ENCODE results near the gene ARHGAP22.

DNA sequence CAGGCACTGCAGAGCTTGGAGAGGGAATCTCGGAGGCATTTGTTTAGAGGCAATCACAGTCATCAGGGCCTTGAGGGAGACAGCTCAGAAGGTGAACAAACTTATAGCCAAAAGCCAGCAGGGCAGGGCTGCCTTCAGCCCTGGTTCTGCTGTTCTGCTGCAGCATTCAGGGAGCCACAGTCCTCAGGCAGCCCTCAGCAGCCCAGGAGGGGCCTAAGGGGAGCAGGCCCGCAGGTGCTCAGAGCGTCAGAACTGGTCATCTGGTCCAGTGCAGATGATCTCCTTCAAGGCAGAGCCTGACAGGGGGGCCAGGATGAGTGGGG, 84.7 kb downstream of the ARHGAP22 start:
- TF ChIP-seq POLR2AphosphoS5 (IDR thresholded peaks at IDR 0.05) (no peak), CTCF (IDR thresholded peaks at IDR 0.05; ENCODE audit: poor library complexity, severe bottlenecking) (no peak), EZH2 (IDR thresholded peaks at IDR 0.05; ENCODE audit: borderline replicate concordance, insufficient read depth, low read length, poor library complexity, severe bottlenecking) (no peak), RAD21 (conservative IDR thresholded peaks at IDR 0.05) (no peak), TAF1 (IDR thresholded peaks at IDR 0.05; ENCODE audit: low read depth) (no peak), EP300 (conservative IDR thresholded peaks at IDR 0.05; ENCODE audit: poor library complexity, severe bottlenecking) (no peak)
- TF ChIP-seq, protein P1, sequence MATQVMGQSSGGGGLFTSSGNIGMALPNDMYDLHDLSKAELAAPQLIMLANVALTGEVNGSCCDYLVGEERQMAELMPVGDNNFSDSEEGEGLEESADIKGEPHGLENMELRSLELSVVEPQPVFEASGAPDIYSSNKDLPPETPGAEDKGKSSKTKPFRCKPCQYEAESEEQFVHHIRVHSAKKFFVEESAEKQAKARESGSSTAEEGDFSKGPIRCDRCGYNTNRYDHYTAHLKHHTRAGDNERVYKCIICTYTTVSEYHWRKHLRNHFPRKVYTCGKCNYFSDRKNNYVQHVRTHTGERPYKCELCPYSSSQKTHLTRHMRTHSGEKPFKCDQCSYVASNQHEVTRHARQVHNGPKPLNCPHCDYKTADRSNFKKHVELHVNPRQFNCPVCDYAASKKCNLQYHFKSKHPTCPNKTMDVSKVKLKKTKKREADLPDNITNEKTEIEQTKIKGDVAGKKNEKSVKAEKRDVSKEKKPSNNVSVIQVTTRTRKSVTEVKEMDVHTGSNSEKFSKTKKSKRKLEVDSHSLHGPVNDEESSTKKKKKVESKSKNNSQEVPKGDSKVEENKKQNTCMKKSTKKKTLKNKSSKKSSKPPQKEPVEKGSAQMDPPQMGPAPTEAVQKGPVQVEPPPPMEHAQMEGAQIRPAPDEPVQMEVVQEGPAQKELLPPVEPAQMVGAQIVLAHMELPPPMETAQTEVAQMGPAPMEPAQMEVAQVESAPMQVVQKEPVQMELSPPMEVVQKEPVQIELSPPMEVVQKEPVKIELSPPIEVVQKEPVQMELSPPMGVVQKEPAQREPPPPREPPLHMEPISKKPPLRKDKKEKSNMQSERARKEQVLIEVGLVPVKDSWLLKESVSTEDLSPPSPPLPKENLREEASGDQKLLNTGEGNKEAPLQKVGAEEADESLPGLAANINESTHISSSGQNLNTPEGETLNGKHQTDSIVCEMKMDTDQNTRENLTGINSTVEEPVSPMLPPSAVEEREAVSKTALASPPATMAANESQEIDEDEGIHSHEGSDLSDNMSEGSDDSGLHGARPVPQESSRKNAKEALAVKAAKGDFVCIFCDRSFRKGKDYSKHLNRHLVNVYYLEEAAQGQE (IDR thresholded peaks at IDR 0.05; ENCODE audit: borderline replicate concordance) = no peak

Measured in neural cell (in vitro differentiated cells).